Fibroblast of skin of right quadriceps (primary cell): ENCODE measurements around the gene FGFBP2.

Experiments used
- DNase-seq: peaks from one replicate; pipeline ENCODE4 v3.0.0-alpha.2; 2013

The FGFBP2 gene

DNA sequence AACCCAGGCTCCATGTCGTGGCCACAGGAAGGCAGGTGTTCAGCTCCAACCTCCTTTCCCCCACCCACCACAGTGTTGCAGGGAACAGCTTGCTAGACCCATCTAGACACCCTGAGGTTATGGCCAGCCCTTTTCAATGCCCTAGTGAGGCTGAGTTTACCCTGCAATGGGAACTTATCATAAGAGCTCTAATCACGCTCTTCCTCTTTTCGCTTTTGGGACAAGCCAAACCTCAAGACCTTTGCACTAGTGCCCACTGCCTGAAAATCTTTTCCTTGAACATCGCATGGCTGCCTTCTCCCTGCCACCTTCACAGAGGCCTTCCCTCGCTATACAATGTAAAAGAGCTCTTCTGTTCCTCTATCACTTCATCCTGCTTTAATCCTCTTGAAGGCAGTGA, 2.4 kb upstream of the FGFBP2 start:
- no peak for DNase-seq

DNA sequence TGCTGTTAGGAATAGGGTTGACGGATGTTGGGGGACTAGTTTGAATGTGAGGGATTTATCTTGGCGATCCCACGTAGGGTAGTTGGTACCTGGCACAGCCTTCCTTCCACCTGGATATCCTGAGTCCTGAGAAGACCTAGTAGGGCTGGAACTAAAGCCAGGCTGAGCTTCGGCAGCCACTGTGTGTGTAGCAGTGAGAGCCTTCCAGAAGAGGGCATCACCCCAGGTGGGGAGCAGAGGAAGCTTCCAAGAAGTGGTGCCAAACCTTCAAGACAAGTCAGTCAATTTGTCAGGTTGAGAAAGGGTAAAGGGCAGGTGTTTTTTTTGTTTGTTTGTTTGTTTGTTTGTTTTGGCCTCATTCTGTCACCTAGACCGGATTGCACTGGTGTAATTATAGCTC, 1.2 kb upstream of the FGFBP2 start:
- DNase-seq, result no peak

DNA sequence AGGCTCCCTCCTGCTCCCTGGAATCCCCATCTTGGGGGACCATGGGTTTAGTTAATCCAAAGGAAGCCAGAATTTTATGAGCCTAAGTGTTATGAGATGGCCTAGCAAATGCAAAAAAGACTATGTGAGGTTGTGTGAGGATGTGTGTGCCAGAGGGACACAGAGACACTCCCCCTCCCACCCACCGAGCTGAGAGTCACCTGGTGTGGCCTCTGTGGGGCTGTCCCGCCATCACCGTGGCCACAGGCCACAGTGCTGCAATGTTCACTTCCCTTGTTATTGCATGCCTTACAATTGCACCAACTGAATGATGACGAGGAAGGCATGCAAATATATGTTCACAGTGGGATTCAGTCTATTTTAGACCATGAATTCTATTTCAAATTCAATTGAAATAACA, 601 bp upstream of the FGFBP2 start:
- DNase-seq, result no peak

DNA sequence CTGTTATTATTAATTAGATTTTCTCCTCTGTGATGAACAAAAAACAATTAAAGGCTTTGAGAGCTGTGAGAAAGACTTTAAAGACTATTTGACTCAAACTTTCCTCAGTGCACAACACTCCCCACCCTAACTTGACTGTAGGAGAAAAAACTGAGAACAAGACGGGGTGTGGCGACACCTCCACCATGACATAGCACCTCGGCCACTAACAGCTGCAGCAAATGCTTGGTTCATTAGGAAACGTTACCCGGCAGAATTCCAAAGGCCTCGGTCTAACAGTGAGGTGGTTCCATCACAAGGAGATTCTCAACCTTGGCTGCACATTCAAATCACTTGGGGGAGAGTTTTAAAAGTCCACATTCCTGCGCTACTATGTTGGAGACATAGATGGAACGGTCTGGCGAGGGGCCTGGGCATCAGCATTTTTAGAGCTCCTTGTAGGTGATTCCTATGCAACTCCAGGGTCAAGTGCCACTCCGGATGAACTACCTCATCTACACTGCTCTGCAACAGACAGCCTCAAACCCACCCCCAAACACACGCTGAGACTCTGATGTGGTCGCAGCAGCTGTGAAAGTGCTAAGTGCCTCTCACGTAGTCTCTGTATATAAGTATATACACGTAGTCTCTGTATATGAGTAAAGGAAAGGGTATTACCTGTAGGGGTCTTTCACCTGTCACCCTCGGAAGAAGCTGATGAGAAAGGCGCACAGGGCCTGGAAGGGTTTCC, 1.0 kb downstream of the FGFBP2 start:
- no peak for DNase-seq

DNA sequence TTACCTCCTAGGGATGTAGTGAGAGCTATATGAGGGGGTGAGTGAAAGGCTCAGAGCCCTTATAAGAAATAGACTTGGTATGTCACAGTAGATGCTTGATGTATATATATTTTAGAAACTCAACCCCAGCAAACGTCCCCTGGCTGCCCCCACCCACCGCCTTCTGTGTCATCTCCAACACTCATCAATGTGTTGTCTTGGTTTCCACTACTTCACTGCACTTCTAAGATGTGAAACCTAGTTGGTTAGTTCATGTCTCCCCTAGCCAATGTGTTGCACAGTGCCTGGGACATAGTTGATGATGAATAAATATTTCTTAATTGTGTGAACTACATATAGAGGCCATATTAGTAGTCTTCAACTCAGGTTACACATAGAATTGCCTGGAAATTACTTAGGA, 4.4 kb downstream of the FGFBP2 start:
- DNase-seq, result no peak

DNA sequence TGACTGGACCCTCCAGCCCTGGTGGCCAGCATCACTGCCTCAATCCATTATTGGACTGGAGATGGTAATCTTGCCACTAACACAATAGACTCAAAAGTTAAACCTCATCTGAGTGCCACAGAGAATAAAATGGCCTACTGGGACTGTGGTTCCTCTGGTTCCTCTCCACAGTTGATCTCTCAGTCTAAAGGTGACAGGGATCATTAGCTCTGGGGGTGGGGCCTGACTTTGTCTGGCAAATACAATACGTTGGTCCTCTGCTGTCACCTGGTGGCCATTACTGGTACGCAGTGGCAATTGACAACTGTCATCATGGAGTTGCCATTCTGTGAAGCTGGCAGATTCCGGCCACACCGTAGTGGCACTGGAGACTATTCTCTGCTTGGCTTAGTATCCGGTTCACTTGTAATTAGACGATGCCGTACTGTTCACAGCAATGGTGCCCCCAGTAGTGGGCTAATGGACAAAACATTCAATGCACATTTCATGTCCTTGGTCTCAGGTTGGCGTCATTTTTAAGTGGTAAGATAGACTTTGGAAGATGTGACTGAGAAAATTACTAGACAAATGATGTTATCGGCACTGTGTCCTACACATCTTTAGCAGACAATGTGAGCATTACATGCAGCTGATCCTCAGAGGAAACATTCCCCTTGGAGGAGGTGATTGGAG, 6.7 kb downstream of the FGFBP2 start:
- DNase-seq, result peak; percentile 54

DNA sequence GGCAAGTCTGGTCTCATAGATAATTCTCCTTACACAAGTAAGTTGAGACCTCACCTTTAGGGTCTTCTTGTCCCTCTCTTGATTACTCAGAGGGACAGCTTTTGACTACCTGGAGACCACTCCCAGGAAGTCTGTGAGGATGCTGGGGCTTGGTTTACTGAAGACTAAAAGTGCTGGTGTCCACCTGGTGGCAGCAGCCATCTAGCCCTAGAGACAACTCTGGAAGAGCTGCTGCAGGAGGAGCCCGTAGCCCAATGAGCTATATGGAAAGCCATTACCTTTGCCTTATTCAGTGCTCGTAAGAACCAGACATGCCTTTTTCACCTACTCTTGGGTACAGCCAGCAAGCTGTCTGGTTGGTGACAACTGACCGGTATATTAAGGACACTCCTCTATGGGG, 7.3 kb downstream of the FGFBP2 start:
- DNase-seq, result peak; percentile 8

DNA sequence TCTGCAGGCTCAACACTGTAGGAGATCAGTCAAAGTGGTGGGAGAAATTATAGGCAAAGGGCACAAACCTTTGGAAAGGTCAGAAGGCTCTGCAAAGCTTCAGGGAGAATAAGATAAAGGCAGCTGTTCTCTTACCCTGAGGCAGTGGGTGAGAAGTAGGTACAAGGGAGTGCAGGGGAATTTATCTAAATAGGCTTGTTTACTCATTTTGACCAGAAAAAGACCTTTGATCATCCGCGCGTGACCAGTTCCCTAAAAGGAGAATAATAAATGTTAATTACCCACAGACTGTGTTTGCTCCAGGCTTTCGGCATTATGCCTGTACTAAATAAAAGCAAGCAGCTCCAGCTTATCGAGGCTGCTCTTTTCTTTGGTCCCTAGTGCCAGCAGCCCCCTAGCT, 9.3 kb downstream of the FGFBP2 start:
- DNase-seq, result no peak

DNA sequence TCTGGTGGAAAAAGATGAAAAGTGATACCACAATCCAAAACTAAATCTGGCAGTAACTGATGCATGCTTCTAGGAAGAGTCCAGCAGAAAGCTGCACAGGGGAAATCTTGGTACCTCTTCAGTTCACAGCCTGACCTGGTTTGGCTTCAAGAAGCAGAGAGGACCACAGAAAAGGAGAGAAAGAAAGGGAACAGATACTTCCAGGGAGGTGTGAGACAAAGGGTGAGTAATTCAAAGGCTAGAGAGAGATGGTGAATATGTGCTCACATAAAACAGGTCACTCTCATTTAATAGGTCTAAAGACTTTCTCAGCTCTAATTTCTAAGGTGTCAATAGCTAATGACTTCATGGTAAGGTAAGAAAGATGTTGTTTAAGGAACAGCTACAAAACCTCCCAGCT, 11.2 kb downstream of the FGFBP2 start:
- no peak for DNase-seq

DNA sequence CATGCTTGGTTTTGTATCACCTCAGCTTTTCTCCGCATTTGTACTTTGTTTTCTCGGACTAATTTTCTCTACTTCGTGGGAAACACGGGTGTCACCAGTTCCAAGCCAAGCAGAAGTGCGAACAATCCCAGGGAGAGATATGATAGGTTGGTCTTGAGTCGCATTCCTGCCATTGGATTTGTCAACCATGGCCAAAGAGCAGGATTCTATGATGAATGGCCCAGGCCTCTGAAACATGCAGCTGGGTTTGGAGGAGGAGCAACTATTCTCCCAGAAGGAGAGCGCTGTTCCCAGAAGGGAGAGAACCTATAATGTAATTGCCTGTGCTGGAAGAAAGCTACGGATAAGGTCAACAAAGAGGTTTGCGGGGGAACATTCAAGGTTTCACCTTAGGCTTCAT, 14.1 kb downstream of the FGFBP2 start:
- DNase-seq, result no peak

DNA sequence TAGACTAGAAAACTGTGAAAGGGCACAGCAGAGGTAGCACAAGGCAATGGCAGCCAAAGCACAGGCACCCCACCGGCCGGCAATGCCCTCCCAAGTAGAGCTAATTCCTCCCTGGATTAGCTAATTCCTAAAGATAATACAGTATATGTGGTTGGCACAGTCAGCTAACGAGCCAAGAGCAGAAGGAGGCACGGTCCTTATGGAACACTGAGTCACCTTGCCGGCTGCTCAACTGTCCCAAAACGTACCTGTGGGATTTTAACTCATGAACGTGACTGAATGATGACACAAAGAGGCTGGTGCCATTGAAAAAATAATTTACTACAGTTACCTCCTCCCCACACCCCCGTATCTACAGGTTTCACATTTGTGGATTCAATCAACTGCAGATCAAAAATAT, 15.3 kb downstream of the FGFBP2 start:
- DNase-seq, result no peak

DNA sequence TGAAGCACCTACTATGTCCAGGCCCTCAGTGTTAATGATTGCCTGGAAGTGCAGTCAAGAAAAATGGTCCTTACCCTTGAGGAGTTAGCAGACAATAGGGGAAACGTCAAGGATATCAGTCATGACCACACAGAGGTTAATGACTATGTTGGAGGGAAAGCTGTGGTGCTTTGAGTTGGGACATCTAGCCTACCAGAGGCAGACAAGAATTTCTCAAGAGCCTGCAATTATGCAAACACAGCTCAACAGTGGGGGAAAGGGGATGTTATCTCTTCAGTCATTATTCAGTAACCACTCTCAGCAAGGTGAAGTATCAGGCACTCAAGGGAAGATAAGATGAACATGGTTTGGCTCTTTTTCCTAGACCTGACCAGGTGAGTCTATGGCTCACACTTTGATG, 17.5 kb downstream of the FGFBP2 start:
- DNase-seq, result no peak

DNA sequence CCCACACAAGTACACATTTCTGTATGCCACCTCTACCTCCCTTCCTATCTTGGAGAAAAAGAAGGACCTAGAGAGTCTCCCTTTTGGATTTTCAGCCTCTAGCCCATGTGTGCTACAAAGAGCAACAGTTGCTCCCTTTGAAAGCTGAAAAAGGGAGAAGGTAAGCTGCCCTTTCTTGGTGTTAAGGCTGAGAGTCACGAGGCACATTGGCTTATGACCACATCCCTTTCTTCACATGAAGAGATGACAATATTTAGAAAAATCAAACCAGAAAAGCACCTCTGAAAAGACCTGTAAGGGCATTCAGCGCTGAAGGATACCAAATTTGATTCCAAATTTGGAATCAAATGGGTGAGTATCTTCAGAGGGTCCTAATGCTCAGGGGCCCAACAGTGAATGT, 18.1 kb downstream of the FGFBP2 start:
- DNase-seq, result no peak

DNA sequence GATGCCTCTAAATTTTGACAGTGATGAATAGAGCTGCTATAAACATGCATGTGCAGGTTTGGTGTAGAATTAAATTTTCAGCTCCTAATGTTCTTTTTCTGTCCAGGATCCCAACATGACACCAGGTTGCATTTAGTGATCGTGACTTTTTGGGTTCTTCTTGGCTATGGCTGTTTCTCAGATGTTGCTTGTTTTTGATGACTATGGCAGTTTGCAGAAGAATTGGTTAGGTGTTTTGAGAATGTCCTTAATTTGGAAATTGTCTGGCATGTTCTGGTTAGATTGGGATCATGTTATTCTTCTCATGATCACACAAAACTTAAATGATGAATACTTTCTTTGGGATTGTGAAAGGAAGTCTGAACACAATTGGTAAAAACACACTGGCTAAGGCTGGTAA, 20.7 kb downstream of the FGFBP2 start:
- DNase-seq, result no peak

DNA sequence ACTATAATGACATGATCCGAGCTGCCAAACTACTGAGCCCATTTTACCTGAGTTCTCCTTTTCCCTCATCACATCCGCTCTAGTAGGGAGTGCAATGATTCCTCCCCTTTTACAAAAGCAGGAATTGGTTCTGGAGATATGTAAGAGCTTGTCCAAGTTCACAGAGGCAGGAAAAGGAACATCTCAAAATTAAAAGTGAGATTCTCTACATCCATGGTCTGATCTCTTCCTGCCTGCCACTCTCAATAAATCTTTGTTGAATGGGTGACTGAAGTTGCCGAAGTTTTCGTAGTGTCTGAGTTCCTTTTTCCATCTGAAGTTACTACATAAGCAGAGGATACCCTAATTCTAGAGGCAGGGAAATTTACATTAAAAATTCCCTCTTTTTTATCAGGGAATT, 24.3 kb downstream of the FGFBP2 start, which contains the start of gene FGFBP1:
FGFBP1 (minus strand) TSS at position 101 of the 400 bp plus-strand sequence. CDS start 2,108 bp downstream, outside the sequence.
- DNase-seq, result no peak

DNA sequence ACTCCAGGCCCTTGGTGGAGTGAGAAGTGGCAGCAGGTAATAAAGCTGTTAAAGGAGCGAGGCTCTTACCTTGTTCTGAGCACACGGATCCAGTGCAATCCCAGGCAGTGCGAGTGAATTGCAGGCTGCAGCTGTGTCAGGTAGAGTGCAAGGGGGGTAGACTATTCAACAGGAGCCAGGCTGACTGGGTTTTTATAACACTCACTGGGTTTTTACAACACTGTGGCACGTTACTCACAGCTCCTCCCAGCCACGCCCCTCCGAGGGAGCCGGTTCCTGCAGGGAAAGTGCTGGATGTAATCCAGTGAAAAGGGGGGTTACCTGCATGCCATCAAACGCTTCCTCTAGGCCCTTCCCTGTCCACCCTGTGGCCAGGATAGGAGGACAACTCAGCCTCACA, 24.8 kb downstream of the FGFBP2 start:
- no peak for DNase-seq

DNA sequence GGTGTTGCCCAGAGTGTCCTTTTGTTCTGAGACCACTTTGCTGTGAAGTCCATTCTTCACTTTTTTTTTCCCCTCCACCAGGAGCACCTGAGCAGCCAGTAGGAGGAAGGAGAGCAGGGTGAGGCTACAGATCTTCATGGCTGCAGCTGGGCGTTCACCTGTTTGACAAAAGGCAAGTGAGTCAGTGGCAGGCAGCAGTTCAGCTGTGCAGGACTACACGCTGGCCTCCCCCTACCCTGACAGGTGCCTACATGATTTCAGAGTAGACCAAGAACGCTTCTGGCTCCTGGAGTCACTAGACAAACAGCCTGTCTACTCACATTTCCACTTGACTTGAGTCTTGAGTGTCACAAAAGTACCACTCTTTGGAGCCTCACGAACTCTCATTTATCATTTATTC, 26.5 kb downstream of the FGFBP2 start:
- no peak for DNase-seq

DNA sequence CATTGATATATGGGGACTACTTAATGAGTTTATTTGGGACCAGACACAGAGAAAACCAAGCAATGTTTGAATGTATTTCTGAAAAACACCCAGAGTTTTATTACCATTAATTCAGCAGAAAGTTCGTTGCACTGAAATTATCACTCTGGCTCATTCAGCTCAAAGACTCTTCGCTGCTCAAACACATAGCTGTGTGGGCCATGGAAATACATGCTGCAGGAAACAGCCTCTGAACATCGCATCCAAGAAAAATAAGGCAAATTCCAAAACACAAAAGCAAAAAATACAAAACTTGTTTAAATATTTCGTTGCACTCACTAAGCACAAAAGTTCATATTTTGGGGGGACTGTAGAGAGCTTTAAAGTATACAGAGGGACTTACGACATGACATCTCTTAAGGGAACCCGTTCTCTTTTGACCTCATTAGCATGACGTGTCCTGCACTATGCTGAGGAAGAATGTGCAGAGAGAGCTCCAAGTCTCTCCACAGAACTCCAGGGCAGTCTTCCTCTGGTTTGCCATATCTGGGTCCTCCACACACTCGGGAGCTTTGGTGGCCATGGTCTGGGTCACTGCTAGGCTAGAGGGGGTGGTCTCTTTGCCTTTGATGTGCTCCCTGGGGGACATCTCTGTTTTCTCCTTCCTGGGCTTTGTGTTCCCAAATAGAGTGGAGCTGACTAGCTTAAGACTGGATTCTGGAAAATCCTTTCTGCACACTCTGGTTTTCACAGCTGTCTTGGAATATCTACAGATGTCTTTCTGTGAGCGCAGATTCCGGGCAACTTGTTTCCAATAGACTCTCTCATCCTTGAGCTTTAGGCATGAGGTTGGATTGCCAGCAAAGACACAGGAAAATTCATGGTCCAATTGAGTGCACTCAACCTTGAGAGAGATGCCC, 27.2 kb downstream of the FGFBP2 start:
- DNase-seq, result no peak

DNA sequence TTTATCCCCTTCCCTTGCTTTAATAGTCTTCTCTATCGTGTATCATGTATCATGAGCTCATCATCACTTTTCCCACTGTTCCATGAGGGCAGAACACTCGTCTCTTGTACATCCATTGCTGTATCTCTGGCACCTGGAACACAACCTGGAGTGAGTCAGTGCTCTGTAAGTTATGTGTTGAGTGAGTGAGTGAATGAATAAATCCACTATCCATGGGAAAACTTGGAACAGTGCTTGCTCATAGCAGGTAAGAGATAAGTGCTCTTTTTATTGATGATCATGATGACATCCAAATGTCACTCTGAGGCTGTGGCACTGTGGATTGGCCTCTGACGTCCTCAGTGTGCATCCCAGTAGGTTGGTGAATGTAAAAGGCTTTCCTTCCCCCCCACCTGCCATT, 28.7 kb downstream of the FGFBP2 start:
- no peak for DNase-seq

DNA sequence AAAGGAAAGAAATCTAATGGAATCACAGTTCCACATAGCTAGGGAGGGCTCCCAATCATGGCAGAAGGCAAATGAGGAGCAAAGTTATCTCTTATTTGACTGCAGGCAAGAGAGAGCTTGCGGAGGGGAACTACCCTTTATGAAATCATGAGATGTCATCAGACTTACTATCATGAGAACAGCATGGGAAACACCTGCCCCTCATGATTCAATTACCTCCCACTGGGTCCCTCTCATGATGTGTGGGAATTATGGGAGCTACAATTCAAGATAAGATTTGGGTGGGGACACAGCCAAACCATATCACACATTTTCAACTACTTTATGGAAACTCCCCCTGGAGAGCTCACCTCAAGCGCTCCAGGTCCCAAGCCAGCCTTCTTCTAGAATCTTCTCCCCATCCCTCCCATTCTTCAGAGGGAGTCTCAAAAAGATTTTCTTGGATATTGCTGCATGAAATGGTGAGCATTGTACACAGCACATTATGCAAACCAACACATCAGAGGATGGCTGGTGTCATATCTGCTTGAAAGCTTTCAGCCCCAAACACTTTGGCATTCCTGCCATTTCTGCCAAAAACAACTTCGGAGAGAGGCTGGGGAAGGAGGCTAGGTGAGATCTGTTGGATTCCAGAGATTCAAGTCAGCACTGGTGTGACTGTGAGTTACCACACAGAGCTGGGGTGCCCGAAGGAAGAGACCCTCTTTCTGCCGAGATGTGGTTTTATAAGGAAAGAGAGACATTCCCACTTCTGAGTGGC, 31.3 kb downstream of the FGFBP2 start:
- DNase-seq, result no peak

DNA sequence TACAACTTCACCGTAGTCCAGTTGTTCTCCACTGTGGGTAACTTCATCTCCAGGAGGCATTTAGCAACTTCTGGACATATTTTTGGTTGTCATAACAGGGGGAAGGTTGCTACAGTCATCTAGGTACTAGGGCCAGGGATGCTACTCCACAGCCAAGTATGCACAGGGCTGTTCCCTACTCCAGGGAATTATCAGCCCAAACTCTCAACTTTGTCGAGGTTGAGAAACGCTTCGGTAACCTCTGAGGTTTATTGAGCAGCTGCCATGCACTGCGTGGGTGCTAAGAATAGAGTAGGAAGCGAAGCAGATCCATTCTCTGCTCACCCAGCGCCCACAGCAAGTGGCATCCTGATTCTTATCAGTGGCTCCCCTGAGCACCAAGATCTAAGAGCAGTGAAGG, 32.7 kb downstream of the FGFBP2 start:
- no peak for DNase-seq

DNA sequence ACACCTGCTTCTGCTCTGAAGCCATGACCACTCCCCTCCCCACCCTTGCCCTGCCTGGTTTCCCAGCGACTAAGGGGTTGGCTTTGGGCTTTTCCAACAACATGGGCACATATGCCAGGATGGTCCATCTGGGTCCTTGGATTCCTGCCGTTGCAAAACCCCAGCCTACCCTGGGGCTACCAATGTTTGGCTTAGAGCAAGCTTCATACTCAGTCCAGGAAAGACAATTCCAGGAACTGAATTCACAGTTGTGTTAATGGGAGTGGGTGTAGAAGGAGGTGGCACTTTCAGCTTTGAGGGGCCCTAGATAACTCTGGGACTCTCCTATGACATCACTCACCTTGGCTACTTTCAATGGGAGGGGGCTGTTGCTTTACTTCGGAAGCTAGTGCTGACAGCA, 33.4 kb downstream of the FGFBP2 start:
- DNase-seq, result no peak

DNA sequence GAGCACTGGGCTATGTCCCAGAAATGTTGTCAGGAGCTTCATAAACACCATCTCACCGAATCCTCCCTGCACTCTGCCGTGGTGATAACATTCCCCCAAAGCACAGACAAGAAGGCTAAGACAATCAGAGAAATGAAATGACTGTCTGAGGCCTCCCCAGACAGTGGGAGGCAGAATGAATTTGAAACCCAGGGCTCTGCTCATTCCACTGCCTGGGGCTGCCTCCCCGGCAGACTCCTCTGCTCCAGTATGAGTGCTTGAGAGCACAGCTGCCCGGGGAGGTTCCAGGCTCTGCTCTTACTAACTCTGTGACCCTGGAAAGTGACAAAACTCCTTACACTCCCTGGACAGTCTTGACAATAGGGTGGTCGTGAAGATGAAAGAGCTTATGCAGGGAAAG, 34.1 kb downstream of the FGFBP2 start:
- no peak for DNase-seq
